SKM-1 (cell line): Measurements from ENCODE around the gene AIF1L.
"Not testable (repeated sequence)": the region's sequence is repeated elsewhere in the genome, so short reads cannot be mapped to it uniquely, and the experiment has no call there.

ENCODE experiments used
- DNase-seq: peaks from one replicate; lab custom pipeline; 2025; ENCODE audit not compliant: unreplicated experiment; lab: John Stamatoyannopoulos, UW

The AIF1L gene

DNA sequence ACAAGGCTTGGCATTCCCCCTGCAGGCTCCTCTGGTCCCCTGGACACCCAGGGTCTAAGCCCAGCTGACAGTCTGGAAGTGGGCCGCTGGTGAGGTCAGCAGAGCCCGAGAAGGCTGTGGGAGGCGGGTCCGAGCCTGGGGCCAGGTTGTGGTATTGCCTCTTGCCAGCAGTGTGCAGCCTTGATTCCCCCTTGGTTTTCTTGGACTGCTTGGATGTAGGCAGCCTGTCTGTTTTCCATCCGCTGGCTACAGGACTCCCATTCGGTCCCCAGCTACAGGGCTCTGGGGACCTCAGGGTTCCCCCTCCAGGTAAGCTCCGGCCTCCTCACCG, 1.6 kb downstream of the AIF1L start:
- no peak for DNase-seq

DNA sequence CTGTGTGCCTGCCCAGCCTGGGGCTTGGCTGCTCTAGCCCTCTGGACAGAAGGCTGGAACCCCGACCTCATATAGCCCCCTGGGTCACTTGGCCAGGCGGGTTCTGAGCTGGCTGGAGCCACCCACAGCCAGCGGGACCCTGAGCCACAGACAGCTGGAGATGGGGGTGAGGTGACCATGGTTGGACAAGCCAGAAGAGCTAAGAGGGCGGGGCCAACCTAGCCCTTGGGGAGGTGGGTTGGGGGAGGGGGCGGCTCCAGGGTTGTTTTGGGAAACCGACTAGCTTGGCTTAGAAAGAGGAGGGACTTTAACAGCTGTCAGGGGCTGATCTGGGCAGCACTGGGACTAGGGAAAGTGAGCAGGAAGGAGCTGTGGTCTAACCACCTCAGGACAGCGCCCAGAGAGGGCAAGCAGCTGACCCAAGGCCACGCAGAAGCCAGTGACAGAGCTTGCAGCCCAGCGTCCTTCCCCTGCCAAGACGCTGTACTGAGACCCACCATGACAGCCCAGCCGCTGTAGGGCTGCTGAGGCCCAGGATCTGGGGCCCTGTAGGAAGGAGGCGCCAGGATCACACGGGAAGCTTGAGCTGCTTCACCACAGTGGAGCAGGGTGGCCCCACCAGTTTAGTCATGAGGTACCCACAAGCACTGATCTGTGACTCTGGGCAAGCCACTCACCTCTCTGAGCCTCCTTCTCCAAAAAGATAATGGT, 2.2 kb downstream of the AIF1L start:
- no peak for DNase-seq

DNA sequence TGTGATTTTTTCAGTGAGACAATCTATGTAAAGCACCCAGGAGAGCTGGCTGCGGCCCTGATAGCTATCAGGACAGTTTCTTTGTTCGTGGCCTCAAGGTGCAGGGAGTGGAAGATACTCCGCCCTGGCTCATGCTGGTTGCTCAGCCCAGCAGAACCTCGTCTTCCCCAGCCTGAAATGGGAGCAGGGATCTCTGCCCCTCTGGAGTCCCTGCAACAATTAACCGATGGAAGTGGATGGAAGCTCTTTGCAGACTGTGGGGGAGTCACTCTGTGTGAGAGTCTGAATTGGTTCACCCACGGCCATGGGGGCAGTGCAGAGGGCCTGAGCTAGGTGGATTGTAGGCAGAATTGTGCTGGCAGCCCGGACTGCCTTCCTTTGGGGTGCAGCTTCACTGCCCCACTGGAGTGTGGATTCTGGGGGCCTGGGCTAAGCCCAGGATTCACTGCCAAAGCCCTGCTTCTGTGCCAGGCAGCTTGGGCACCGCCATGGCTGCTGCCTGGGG, 2.8 kb downstream of the AIF1L start:
- DNase-seq: no peak

DNA sequence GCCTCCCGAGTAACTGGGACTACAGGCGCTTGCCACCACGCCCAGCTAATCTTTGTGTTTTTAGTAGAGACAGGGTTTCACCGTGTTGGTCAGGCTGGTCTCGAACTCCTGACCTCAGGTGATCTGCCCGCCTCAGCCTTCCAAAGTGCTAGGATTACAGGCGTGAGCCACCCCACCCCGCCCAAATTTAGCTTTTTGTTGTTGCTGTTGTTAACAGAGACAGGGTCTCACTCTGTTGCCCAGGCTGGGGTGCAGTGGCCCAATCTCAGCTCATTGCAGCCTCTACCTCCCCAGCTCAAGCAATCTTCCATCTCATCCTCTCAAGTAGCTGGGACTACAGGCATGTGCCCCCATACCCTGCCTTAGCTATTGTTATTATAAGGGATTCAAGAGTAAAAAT, 3.5 kb downstream of the AIF1L start:
- not testable (repeated sequence) for DNase-seq

DNA sequence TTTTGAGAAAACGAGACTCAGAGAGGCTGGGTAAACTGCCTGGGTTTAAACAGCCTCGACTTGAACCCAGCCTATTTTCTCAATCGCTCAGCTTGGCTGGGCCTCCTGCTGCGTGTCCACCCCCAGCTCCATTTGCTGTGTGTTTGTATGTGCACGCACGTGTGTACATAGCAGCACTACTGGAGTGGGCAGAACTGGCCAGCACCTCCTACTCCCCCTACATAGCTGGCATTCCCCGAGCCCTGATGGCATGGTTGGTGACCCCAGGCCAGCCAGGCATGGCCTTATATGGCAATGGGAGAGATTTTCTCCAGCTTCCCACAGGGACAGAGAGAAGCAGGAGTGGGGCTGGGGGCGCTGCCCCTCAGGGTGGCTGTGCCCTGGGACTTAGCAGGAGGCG, 4.1 kb downstream of the AIF1L start:
- no peak for DNase-seq

DNA sequence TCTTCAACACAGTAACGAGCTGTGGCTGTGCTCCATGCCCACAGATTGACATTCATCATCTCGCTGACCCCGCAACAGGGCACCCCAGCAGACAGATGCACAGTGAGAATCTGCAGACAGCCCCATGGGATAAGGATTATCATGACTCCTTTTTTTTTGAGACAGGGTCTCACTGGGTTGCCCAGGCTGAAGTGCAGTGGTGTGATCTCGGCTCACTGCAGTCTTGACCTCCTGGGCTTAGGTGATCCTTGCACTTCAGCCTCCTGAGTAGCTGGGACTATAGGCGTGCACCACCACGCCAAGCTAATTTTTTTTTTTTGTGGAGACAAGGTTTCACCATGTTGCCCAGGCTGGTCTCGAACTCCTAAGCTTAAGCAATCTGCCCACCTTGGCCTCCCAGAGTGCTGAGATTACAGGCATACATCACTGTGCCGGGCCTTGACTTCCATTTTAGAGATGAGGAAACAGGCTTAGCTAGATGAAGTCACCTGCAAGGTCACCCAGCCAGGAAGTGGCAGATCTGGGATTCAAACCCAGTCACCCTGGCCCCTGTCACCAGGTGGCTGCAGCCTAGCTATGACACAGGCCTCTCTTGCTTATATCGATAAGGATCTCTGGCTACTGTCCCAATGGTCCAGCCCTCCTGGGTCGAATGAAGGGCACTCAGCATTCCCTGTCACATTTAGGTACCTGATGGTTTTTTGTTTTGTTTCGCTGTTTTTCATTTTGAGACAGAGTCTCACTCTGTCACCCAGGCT, 5.1 kb downstream of the AIF1L start:
- DNase-seq: no peak

DNA sequence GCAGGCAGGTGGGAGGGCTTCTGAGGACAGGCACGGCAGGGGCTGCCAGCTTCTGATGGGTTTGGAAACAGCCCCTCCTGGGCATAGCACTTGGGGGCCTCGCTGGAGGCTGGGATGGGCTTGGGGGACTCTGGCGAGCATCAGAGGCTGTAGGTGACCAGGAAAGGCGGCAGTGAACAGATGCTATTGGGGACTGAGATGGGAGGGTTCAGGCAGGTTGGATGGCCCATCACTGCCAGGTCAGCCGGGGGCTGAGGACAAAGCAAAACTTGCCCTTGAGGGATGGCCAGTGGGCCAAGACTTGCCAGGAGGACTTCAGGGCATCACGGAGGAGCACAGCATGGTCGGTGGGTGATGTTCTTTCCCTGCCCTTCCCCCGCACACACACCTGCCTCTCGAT, 6.7 kb downstream of the AIF1L start:
- no peak for DNase-seq

DNA sequence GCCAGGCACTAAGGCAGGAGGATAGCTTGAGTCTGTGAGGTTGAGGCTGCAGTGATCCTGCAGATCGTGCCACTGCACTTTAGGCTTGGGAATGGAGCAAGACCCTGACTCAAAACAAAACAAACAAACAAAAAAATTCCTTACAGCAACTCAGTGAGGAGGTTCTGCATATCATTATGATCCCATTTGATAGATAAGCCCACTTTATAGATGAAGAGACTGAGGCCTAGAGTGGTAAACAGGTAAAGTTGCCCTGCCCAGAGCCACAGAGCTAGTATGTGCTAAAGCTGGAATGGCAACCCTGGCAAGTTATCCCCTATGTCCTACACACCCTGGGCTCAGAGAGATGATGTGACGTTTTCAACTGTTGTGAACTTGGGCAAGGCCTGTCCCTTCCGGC, 7.2 kb downstream of the AIF1L start:
- no peak for DNase-seq

DNA sequence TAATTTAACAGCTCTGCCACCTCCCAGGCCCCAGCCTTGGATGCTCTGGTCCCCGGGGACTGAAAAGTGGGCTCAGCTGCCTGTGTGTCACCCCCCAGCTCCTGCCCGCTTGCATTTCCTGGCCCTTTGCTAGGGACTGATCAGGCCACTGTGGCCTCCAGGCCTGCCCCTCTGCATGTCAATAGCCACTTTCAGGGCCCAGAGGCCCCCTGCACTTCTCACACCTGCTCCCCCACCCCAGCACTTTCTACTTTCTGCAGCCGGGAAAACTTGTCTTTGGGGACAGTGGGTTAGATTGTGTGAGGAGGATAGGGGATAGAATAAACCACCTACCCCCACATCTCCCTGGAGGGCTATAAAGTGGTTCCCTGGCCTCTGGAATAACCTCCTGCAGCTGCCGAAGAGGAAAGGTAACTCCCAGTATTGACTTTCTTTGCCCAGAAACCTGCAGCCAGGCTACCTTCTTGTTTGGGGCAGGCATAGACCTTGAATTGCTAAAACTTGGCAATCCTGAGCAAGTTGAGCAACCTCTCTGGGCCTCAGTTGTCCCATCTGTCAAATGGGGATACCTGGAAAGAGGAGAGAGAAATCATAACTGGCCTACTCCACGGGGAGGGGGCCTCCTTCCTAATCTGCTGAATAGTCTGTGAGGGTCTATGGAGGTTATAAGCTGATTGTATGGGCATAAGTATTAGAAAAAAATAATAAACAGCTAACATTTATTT, 7.8 kb downstream of the AIF1L start:
- DNase-seq: no peak

DNA sequence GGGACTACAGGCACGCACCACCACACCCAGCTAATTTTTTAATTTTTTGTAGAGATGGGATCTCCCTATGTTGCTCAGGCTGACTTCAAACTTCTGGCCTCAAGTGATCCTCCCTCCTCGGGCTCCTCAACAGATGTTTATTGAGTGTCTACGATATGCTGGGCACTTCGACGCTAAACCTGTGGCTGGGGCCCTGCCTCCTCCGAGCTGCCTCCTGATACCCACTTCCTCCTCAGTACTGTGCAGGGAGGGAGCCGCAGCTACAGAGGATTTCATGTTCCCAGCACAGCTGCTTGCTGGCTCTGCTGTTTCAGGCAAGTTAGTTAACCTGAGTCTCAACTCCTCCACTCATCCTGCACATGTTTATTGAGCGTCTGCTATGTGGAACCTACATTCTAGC, 9.6 kb downstream of the AIF1L start:
- no peak for DNase-seq

DNA sequence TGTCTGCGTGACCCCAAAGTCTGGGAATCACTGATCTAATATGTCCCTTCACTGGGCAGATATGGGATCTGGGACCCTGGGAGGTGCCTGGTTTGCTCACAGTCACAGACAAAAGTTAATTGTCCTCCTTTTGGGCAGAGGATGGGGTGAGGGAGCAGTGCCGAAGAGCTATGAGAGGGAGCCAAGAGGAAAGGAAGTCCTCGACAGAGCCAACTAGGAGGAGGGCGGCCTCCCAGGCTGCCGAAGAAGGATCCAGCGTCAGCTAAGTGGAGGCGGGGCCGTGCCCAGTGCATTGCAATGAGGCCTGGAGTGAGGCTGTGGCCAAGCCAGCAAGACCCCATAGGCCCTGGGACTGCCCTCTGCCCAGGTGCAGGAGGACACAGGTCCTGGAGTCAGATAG, 11.4 kb downstream of the AIF1L start:
- DNase-seq: no peak

DNA sequence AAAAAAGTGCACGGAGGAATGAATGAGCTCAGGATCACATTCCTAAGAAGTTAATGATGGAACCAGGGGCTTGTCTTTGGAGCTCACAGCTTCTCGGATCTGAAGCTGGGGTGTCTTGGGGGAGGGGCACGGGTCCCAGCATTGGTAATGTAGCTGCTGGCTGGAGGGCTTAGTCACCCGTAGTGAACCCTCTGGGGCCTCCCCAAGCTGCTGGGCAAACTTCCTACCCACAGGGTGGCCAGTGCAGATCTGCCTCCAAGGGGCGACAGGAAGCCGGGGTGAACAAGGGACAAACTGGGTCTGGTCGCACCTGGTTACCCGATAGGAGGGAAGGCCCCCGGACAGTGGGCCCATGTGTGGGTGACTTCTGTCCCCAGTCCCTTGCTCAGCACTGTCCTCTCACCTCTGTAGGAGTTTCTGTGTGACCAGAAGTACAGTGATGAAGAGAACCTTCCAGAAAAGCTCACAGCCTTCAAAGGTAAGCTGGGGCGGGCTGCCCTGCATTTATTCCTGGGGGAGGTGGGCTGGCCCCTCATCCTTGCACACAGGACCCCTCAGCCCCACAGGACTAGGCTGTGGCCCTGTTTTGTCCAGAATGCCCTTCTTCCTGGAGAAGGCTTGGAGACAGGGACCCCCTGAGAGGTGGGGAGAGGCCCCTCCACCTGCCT, 15.0 kb downstream of the AIF1L start:
- DNase-seq: no peak

DNA sequence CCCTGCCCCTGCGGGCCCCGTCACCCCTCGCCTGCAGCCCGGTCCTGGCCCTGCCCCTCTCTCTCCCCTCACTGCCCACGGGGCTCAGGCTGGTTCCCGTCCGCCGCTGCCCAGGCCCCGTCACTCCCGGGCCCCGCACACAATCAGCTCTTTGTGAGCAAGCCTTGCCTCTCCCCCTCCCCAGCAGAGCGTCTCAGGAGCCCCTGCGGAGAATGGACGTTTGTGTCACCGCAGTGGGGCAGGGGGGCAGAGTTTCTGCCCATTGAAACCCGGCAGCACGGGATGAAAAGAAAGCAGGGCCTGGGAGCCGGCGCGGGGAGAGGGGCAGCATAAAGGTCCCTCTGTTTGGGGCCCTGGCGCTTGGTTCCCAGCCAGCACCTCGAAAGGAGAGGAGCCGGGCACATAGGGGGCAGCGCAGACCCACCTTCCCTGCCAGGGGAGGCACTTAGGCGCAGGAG, 15.6 kb downstream of the AIF1L start:
- no peak for DNase-seq

DNA sequence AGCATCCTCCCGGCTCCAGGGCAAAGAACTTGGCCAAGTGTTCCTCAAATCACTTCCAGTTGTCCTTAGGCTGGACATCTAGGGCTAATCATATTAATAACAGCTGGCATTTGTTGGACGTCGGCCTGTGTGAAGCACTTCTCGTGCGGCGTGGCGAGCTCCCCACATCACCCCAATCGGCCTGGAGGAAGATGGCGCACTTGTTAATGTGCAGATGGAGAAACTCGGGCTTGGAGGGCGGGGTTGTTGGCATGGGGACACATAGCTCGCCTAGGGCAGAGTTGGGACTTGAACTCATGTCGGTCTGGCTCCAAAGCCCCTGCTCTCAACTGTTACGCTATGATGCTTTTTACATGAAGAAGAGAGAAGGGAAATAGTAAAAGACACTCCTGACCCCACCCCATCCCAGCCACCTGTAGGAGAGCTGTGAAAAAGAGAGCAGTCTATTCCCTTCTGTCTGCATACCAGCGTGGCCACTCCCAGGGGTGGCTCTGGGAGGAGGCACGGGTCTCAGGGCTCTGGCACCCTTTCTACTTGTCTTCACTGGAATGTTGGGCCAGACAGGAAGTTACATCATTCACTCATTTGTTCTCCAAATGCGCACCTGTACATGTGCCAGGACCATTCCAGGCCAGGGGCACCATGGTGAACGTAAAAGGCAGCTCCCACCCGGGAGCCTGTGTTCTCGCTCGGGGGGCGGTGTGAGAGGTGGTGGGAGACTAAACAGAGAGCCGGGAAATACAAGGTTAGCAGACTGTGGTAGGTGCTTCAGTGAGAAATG, 16.2 kb downstream of the AIF1L start:
- DNase-seq: no peak

DNA sequence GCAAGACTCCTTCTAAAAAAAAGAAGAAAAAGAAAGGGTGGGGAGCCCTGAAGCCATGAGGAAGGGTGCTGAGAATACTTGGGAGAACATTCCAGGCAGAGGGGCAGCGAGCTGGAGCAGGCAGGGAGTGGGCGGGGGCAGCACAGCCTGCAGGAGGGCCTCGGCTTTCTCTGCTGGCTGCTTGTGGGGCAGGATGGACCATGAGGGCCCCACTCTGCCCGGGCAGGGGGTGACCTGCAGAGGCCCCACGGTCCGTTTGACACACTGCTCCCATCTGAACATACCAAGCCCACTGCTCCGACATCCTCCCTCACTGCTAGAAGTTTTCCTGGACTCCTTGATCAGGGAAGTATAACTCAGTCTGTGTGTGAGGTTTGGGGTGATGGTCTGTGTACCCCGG, 17.3 kb downstream of the AIF1L start:
- no peak for DNase-seq

DNA sequence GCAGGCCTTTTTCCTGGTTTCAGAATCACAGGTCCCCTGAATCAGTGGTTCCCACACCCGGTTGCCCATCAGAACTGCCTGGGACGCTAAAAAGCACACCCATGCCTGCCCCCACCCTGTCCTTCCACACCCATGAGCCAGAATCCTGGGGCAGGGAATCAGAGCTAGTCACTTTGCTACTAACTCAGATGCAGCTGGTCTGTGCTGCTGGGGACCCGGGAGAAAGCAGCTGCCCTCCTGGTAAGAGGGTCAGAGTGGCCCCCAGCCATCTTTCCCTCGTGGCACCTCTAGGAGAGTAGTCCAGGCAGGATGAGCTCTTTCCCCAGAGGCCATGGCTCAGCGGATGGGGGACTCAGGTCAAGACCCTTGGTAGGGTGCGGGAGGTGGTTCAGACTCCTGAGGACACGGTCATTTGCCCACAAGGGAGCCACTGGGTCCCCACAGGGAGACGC, 17.8 kb downstream of the AIF1L start:
- DNase-seq: no peak

DNA sequence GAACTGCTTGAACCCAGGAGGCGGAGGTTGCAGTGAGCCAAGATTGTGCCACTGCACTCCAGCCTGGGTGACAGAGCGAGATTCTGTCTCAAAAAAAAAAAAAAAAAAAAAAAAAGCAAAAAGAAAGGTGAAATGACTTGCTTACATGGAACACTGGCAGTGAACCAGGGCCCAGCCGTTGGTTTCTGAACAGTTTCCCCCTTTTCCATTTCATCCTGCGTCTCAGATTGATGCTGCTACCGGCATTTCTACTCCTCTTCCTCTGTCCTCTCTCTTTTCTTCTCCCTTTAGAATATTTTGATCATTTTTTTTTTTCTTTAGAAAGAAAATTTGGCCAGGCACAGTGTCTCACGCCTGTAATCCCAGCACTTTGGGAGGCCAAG, 19.0 kb downstream of the AIF1L start:
- not testable (repeated sequence) for DNase-seq

DNA sequence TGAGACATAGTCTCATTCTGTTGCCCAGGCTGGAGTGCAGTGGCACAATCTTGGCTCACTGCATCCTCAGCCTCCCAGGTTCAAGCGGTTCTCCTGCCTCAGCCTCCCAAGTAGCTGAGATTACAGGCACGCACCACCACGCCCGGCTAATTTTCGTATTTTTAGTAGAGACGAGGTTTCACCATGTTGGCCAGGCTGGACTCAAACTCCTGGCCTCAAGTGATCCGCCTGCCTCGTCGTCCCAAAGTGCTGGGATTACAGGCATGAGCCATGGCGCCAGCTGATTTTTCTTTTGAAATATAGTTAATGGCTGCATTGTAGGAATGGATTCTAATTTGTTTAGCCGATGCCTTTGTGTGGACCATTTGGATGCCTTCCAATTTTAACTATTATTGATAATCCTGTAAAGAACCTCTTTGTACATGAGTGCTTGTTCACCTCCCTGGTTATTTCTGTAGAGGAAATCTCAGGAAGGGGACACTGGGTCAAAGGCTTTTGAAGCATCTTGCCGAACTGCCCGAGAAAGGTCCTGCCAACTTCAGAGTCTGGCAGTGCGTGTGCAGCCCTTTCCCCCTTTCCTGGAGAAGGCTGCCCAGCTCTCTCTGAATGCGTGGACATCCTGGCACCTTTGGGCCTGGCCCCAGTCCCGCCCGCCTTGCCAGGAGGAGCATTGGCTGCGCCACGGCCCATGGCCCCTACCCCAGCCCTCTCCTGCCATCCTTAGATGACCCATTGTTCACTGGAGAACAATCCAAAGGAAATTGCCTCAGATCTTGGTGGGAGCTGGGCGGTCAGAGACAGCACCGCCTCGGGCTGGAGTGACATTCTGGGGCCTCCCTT, 20.2 kb downstream of the AIF1L start:
- no peak for DNase-seq

DNA sequence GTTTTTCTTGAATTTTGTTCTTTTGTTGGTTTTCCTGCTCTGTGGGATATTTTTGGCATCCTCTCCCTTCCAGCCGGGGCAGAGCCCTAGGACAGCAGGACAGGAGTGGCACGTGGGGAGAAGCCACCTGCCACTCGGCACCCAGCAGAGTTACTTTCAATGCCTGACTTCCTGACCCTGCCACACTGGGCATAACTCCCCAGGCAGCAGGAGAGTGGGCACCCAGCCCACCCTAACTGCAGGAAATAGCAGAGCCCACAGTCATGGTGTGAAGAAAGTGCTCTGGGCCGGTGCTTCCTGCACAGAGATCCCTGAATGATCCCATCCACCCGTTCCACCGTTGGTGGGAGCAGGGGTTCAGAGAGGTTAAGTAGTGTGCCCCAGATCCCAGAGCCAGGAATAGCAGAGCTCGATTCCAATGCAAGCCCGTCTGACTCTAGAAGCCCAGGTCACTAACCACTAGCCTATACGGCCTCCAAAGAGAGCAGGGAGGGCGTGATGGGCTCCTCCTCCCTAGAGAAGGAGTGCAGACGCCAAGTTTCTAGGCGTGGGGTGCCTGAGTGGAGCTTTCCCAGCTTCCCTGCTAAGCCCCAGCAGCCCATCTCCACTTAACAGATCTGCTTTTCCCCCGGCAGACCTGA, 20.9 kb downstream of the AIF1L start:
- no peak for DNase-seq
